OCI-LY3 (cell line): Measurements from ENCODE around the gene MKX.

ENCODE experiments used
- CTCF ChIP-seq: fragments of 200-600, 300-600 bp; sonication (generic); IDR thresholded peaks from 2 replicates; pipeline ENCODE4 v1.5.1; 2014; ENCODE audit warnings: antibody characterized with exemption, low read length, low read depth
- EZH2phosphoT487 ChIP-seq: fragments of 200-600 bp; shearing (Covaris generic); IDR thresholded peaks from 2 replicates; pipeline ENCODE4 v1.6.1; 2018; ENCODE audit warnings: antibody characterized with exemption, mixed run types, low read depth

GRCh38 chr10:27770181-27770580, 24.6 kb upstream of the MKX start:
- no peak for TF ChIP-seq CTCF
- TF ChIP-seq EZH2phosphoT487: no peak
